ENCODE data around the gene CNIH2.

- TF ChIP-seq TAF1 (IDR thresholded peaks at IDR 0.05; ENCODE audit: borderline replicate concordance, low read depth, low read length): no peak
- TF ChIP-seq POLR2A (IDR thresholded peaks at IDR 0.05; ENCODE audit: low read depth, low read length): no peak
- TF ChIP-seq POLR2AphosphoS5 (IDR thresholded peaks at IDR 0.05; ENCODE audit: low read depth, low read length): no peak
Measured at GRCh38 chr11:66293352-66293751, 15.4 kb downstream of the CNIH2 start.
